Stimulated activated naive CD8-positive, alpha-beta T cell treated with anti-CD3 and anti-CD28 coated beads, Interleukin-15, Interleukin-2, amounts not matched to agents 100 U/mL and 50 U/mL, for 24 hours (primary cell): ENCODE data around the gene CLEC18A.
"Not testable (repeated sequence)": the region's sequence is repeated elsewhere in the genome, so short reads cannot be mapped to it uniquely, and the experiment has no call there.

Experiments
- ATAC-seq: fragments of 150-1000 bp; cut with Tn5 transposase; one replicate; pipeline ENCODE4 v1.10.0; 2021
- DNase-seq: peaks from one replicate; pipeline ENCODE4 v3.0.0; 2021

CLEC18A gene

GRCh38 chr16:69930117-69930776 lies 20.9 kb upstream of the CLEC18A start:
- peak; percentile 78 for ATAC-seq
- peak; percentile 56 for DNase-seq

DNA sequence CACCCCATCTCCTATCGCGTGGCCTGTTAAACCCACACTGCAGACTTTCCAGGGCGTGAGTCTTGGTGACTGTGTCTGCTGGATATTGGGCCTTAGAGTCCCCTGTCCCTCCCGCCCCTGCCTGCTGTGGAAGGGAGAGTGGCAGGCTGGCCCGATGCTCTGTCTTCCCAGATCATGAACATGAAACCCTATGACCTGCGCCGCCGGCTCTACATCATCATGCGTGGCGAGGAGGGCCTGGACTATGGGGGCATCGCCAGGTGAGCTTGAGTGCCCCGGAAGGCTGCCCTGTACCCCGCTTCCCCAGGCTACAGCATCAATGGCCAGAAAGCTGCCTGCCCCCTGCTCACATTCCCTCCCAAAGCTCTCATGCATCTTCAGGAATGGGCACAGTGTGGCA lies 19.5 kb upstream of the CLEC18A start:
- DNase-seq (no peak), ATAC-seq (no peak)

DNA sequence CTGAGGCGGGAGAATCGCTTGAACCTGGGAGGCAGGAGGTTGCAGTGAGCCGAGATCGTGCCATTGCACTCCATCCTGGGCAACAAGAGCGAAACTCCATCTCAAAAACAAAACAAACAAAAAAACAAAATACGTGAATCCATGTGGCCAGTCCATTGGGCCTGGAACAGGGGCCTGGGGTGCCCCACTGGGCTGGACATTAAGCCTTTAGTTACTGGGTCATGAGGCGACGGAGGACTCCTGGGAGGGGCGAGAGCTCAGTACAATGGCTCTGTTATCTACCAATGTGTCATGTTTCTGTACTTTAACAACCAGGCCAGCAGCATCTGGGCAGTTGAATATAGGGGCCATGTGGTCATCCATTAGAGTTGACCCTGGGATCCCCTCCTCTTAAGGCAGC lies 18.9 kb upstream of the CLEC18A start:
- ATAC-seq: no peak
- DNase-seq: no peak

DNA sequence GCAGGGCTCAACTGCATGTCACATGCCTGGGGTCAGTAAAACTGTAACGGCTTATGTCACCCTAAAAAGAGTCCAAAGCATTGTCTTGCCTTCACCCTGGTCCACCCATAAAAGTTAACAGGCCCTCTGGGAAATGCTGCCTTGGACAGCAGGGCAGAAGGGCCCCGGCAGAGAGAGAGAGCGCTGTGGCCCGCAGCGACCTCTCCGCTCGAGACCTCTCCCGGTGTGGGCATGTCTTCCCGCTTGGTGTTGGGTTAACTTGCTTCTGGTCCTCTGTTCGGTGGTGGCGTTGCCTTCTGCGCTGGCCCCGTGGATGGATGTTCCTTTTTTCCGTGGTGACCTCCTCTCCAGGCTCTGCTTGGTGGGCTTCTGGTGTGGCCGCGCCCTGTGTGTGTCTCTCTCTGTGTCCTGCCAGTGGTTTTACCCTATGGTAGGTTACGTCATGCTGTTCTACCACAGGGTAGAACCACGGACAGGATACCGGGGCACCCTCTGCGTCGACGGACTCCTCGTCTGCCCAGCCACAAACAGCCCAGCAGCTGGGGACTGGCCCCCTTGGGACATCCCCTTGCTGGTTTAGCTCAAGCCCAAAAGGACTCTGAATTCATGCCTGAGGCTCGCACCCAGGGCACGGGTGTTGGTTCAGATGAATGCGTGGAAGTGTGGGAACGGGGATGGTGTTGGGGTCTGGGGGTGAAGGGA lies 18.3 kb upstream of the CLEC18A start:
- ATAC-seq (no peak), DNase-seq (no peak)

DNA sequence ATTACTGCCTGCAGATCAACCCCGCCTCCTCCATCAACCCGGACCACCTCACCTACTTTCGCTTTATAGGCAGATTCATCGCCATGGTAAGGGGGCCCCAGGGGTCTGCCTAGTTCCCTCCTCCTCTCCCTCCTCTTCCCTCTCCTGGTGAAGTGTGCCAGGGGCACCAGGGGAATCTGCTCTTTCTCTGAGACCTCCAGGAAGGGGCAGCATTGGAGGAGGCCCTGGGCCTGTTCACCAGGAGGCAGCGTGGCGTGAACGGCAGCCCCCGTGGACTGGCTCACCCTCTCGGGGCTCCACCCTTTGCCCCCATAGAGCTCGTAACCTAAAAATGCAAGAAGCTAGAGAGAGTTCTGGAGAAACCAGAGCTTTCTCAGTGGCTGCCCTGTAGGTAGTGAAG lies 17.1 kb upstream of the CLEC18A start:
- DNase-seq (no peak), ATAC-seq (no peak)

DNA sequence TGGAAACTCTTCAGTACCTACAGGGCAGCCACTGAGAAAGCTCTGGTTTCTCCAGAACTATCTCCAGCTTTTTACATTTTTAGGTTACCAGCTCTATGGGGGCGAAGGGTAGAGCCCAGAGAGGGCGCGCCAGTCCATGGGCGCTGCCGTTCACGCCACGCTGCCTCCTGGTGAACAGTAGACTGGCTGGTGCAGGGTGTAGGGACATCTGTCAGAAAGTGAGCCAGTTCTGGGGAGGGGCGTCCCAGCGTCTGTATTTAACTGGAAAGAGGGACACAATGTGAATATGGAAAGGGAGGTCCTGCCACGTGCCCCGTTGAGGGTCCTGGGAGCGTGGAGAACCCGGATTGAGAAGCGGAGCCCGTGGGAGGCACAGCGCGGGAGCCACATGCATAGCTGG lies 16.4 kb upstream of the CLEC18A start:
- no peak for DNase-seq
- no peak for ATAC-seq

GRCh38 chr16:69935278-69935711 lies 15.8 kb upstream of the CLEC18A start:
- no peak for DNase-seq
- no peak for ATAC-seq

DNA sequence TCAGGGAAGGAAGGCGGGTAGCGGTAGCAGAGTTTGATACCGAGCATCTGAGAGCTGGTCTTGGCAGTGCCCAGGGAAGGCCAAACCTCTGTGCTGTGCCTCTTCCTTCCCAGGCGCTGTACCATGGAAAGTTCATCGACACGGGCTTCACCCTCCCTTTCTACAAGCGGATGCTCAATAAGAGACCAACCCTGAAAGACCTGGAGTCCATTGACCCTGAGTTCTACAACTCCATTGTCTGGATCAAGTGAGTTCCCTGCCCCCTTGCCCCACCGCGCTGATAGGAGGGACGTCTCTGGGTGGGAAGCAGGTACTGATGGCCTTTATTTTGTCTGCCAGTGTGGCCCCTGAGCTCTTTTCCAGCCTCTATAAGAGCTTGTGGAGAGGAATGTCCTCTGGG lies 15.4 kb upstream of the CLEC18A start:
- no peak for ATAC-seq
- no peak for DNase-seq

- no peak for ATAC-seq
- DNase-seq: no peak
Observed at GRCh38 chr16:69936252-69936651, 14.9 kb upstream of the CLEC18A start.

DNA sequence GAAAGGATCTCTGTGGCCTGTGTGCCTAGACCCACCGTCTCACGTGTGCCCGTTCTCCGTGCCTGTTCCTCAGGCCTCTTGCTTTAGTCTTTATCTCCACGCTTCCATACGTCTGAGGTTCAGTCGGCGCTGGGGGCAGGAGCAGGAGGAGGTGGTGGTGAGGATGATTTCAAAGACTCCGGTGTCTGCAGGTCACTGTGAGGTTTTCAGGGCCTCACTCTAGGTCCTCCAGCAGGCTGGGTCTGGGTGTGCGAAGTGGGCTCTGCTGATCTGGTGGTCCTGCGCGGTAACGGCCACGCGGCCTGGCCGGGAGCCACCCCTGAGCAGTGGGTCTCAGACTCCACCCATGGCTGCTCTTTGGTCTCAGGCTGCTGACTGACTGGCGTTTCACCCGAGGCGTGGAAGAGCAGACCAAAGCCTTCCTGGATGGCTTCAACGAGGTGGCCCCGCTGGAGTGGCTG lies 14.4 kb upstream of the CLEC18A start:
- DNase-seq: no peak
- no peak for ATAC-seq

- no peak for DNase-seq
Observed at GRCh38 chr16:69937465-69937951, 13.6 kb upstream of the CLEC18A start.

GRCh38 chr16:69938981-69939820 lies 11.9 kb upstream of the CLEC18A start:
- ATAC-seq (no peak), DNase-seq (no peak)

More at GRCh38 chr16:69937465-69937951, 13.6 kb upstream of the CLEC18A start:
- no peak for ATAC-seq

DNA sequence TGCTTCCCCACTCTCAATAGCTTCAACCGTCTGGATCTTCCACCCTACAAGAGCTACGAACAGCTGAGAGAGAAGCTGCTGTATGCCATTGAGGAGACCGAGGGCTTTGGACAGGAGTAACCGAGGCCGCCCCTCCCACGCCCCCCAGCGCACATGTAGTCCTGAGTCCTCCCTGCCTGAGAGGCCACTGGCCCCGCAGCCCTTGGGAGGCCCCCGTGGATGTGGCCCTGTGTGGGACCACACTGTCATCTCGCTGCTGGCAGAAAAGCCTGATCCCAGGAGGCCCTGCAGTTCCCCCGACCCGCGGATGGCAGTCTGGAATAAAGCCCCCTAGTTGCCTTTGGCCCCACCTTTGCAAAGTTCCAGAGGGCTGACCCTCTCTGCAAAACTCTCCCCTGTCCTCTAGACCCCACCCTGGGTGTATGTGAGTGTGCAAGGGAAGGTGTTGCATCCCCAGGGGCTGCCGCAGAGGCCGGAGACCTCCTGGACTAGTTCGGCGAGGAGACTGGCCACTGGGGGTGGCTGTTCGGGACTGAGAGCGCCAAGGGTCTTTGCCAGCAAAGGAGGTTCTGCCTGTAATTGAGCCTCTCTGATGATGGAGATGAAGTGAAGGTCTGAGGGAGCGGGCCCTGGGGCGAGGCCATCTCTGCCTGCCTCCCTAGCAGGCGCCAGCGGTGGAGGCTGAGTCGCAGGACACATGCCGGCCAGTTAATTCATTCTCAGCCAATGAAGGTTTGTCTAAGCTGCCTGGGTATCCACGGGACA lies 11.1 kb upstream of the CLEC18A start:
- DNase-seq (no peak), ATAC-seq (no peak)

GRCh38 chr16:69940676-69941075 lies 10.5 kb upstream of the CLEC18A start:
- ATAC-seq (no peak), DNase-seq (no peak)

GRCh38 chr16:69941251-69942098 lies 9.7 kb upstream of the CLEC18A start:
- no peak for ATAC-seq

GRCh38 chr16:69942099-69942491 lies 9.0 kb upstream of the CLEC18A start:
- DNase-seq (no peak), ATAC-seq (no peak)

More at GRCh38 chr16:69941251-69942098, 9.7 kb upstream of the CLEC18A start:
- no peak for DNase-seq

DNA sequence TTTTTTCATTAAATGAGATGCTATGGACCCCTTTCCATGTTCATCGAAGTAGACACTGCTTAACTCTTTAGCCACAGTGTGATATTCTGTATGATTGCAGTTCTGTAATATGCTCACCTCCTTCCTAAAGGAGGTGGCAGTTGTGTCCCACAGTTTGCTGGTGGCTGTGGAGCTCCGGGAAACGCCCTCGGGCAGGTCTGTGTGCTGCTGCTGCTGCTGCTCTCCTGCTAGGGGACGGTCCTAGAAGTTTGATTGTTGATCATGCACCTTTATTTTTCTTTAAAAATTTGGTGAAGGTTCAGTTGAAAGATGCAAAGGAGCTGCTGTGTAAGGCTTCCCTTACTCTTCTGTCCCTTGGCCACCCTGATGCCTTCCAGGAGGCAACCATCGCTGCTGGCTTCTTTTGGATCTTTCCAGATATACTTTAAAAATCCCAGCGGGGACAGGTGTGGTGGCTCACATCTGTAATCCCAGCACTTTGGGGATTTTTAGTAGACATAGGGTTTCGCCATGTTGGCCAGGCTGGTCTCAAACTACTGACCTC lies 8.4 kb upstream of the CLEC18A start:
- no peak for ATAC-seq
- no peak for DNase-seq

DNA sequence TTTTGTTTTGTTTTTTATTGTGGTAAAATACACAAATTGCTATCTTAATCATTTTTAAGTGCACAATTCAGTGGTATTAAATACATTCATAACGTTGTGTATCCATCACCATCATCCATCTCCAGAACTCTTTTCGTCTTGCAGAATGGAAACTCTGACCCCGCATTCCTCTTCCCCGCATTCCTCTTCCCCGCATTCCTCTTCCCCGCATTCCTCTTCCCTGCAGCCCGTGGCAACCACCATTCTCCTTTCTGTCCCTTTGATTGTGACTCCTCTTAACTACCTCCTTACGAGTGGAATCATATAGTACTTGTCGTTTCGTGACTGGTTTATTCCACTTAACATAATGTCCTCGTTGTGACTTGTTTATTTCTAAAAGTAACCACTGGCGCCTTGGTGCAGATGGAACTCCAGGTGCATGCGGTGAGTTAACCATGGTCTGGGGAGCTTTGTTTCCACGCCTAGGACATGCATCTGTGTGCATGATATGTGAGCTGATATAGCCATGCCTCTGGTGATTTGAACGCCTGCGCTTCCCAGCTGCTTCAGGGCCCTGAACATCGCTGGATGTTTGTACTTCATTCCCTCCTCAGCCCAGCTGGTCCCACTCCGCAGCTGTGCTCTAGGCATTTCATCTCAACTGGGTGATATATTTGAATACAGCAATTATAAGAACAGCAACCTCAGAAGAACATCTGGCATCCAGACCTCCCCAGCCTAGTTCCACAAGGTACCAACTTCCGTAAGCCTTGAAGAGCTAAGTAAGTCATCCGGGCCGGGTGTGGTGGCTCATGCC lies 7.7 kb upstream of the CLEC18A start:
- ATAC-seq, DNase-seq: not testable (repeated sequence)

- not testable (repeated sequence) for ATAC-seq, DNase-seq
Observed at GRCh38 chr16:69950411-69950810, 723 bp upstream of the CLEC18A start.

- DNase-seq, ATAC-seq: not testable (repeated sequence)
Observed at GRCh38 chr16:69951672-69952031, 518 bp downstream of the CLEC18A start.
